H1 (cell line): ENCODE data around the gene LBX1. TPM values are rescaled to one million over a fixed set of nuclear protein-coding genes. Genes with fewer than 3 reads are reported as not detected.

Source experiments
- NRF1 ChIP-seq: IDR thresholded peaks from 2 replicates; pipeline ENCODE4 v1.6.1; 2011; ENCODE audit warnings: mild to moderate bottlenecking, low read depth, low read length, improper control_type of control experiment
- RNF2 ChIP-seq: fragments of 200-900, 300-1000 bp; sonication (generic); IDR thresholded peaks from 2 replicates; pipeline ENCODE4 v1.7.1; 2016; ENCODE audit warnings: borderline replicate concordance, low read depth, mild to moderate bottlenecking, antibody characterized with exemption, low read length; ENCODE audit not compliant: poor library complexity, severe bottlenecking; ENCODE audit errors: missing control alignments
- polyA plus RNA-seq, 7 experiments: library from polyadenylated mRNA; depleted of rRNA in 3 of 7; stranded (reverse) in 5 of 7; unstranded in 2 of 7; fragments of >200 nt in 5 of 7; fragments of 200-250 nt in 2 of 7; gene quantifications; 1 replicate in 5 of 7; 2 replicates in 1 of 7; 4 replicates in 1 of 7; pipeline versions ENCODE4 v1.2.1 to v1.2.3, GENCODE V29; 2011 to 2013; ENCODE audit warnings: missing spikeins in 2 of 7, mixed read lengths in 2 of 7
- total RNA-seq: library from RNA; stranded (reverse); fragmentation: NEBNext Ultra II Directional; extraction: Animal tissue kit (Norgen Biotek cat#: 25700); gene quantifications from 2 replicates; pipeline ENCODE4 v1.2.1, GENCODE V29; 2021

The LBX1 gene
- total and polyA plus RNA-seq, 2 of the 8 experiments (the other 6 are each of a cell fraction or from before 2014, with no cell fraction given) = not detected

- no peak for TF ChIP-seq RNF2
- no peak for TF ChIP-seq NRF1
Measured at GRCh38 chr10:101183458-101184183, 45.6 kb downstream of the LBX1 start (continued).
